H1 (cell line): ENCODE measurements around the gene UBE2D2. TPM values are rescaled to one million over a fixed set of nuclear protein-coding genes. Genes with fewer than 3 reads are reported as not detected.

ENCODE experiments used
- CHD7 ChIP-seq: fragments of 300-600 bp; sonication (generic); IDR thresholded peaks from 2 replicates; pipeline ENCODE4 v1.7.1; 2012; ENCODE audit warnings: low read length, moderate library complexity, mild to moderate bottlenecking, inconsistent platforms; ENCODE audit not compliant: insufficient replicate concordance
- polyA plus RNA-seq, 7 experiments: library from polyadenylated mRNA; depleted of rRNA in 3 of 7; stranded (reverse) in 5 of 7; unstranded in 2 of 7; fragments of >200 nt in 5 of 7; fragments of 200-250 nt in 2 of 7; gene quantifications; 1 replicate in 5 of 7; 2 replicates in 1 of 7; 4 replicates in 1 of 7; pipeline versions ENCODE4 v1.2.1 to v1.2.3, GENCODE V29; 2011 to 2013; ENCODE audit warnings: missing spikeins in 2 of 7, mixed read lengths in 2 of 7
- total RNA-seq: library from RNA; stranded (reverse); fragmentation: NEBNext Ultra II Directional; extraction: Animal tissue kit (Norgen Biotek cat#: 25700); gene quantifications from 2 replicates; pipeline ENCODE4 v1.2.1, GENCODE V29; 2021

Gene UBE2D2
- total and polyA plus RNA-seq, 2 of the 8 experiments (the other 6 are each of a cell fraction or from before 2014, with no cell fraction given), result 66.9 to 203 TPM

- TF ChIP-seq CHD7, result no peak
- TF ChIP-seq, all 59 proteins: peak for 0
Observed at GRCh38 chr5:139619861-139620260, 58.7 kb downstream of the UBE2D2 start (continued).
